ENCODE measurements around the gene CLCNKA.

GRCh38 chr1:15983275-15983674 is 38.6 kb upstream of the CLCNKA start:
- no peak for TF ChIP-seq CTCF (IDR thresholded peaks at IDR 0.05; ENCODE audit: poor library complexity)
- no peak for TF ChIP-seq EZH2 (IDR thresholded peaks at IDR 0.05; ENCODE audit: borderline replicate concordance)
